HUES6 (cell line): ENCODE measurements around the gene ZSCAN20.
"Not testable (repeated sequence)": the region's sequence is repeated elsewhere in the genome, so short reads cannot be mapped to it uniquely, and the experiment has no call there.

Experiments used
- H3K27ac ChIP-seq: 2 replicates; pipeline ENCODE4 v1.7.0; 2013; ENCODE audit warnings: low read depth, mild to moderate bottlenecking, low read length, inconsistent platforms
- H3K27me3 ChIP-seq: 2 replicates; pipeline ENCODE4 v1.6.1; 2013; ENCODE audit warnings: low read length; ENCODE audit not compliant: control insufficient read depth, insufficient read depth
- H3K36me3 ChIP-seq: 2 replicates; pipeline ENCODE4 v1.6.1; 2013; ENCODE audit warnings: low read length; ENCODE audit not compliant: control insufficient read depth, insufficient read depth
- H3K4me1 ChIP-seq: 2 replicates; pipeline ENCODE4 v1.6.1; 2013; ENCODE audit warnings: low read length; ENCODE audit not compliant: control insufficient read depth, insufficient read depth
- H3K4me3 ChIP-seq: 2 replicates; pipeline ENCODE4 v1.5.1; 2013; ENCODE audit warnings: low read depth, low read length
- H3K9ac ChIP-seq: one replicate; pipeline ENCODE4 v1.6.1; 2013; ENCODE audit warnings: mild to moderate bottlenecking, low read length
- H3K9me3 ChIP-seq: 2 replicates; pipeline ENCODE4 v1.6.1; 2013; ENCODE audit warnings: low read depth, low read length; ENCODE audit not compliant: control insufficient read depth, insufficient read depth

The ZSCAN20 gene

DNA sequence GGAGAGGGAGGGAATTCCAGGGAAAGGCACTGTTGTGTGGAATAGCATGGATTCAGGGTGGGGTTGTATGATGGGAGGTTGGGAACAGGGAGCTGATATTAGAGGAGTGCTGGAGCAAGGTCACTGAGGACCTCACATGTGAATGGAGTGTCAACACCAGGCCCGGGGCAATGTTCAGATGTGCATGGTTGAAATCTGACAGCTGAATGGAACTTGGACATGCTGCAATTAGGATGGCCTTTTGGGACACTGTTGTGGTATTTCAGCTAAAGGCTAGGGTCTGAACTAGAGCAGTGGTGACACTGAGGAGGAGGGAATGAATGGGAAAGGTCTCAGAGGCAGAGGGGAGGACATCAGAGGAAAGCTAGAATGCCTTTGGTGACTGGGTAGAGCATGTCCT lies 25.0 kb downstream of the ZSCAN20 start:
- H3K27me3 ChIP-seq: no peaks in the 10 kb centered on the region
- no peak overlapping the region for H3K9ac ChIP-seq
- peaks cover 52% of the 10 kb centered on the region for H3K9me3 ChIP-seq
- peaks cover 42% of the 10 kb centered on the region for H3K36me3 ChIP-seq
- no peaks in the 10 kb centered on the region for H3K4me1 ChIP-seq
- H3K4me3 ChIP-seq: no peak overlapping the region
- no peak overlapping the region for H3K27ac ChIP-seq

- Histone ChIP-seq H3K27me3 (no peaks in the 10 kb centered on the region), H3K9ac (no peak overlapping the region), H3K4me1 (no peaks in the 10 kb centered on the region), H3K9me3 (peaks cover 23% of the 10 kb centered on the region), H3K36me3 (peaks cover 14% of the 10 kb centered on the region), H3K4me3 (no peak overlapping the region), H3K27ac (no peak overlapping the region)
Observed at GRCh38 chr1:33500547-33500946, 28.1 kb downstream of the ZSCAN20 start.

- no peak overlapping the region for H3K27ac ChIP-seq
- H3K4me3 ChIP-seq: no peak overlapping the region
- no peaks in the 10 kb centered on the region for H3K4me1 ChIP-seq
- peaks cover 15% of the 10 kb centered on the region for H3K9me3 ChIP-seq
- peaks cover 8% of the 10 kb centered on the region; the same call in 1 of the 2 replicates for H3K36me3 ChIP-seq
- no peak overlapping the region for H3K9ac ChIP-seq
- no peaks in the 10 kb centered on the region for H3K27me3 ChIP-seq
Observed at GRCh38 chr1:33501309-33501708, 28.9 kb downstream of the ZSCAN20 start.

DNA sequence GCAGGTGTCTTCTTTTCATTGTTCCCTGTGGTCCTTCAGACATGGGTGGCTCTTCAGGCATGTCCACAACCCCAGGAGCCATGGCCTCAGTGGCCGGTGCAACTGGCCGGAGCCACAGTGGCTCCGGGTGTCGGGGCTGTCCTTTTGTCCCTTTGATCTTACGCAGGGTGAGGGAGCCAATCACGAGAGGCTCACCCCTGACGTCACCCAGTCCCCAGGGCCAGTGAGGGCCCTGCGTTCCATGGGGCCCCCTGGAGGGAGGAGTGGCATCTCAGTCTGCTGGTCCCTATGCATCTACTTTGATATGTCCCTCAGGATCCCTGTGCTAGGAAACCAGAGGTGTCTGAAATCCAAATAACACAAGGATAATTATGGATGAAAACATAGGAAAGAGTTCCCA lies 29.3 kb downstream of the ZSCAN20 start:
- Histone ChIP-seq H3K9me3 (peaks cover 11% of the 10 kb centered on the region), H3K36me3 (peaks cover 4% of the 10 kb centered on the region; the same call in 1 of the 2 replicates), H3K9ac (no peak overlapping the region), H3K4me3 (no peak overlapping the region), H3K27ac (no peak overlapping the region), H3K4me1 (no peaks in the 10 kb centered on the region), H3K27me3 (no peaks in the 10 kb centered on the region)

- H3K9me3 ChIP-seq: peaks cover 4% of the 10 kb centered on the region; the same call in 1 of the 2 replicates
- no peak overlapping the region for H3K9ac ChIP-seq
- no peaks in the 10 kb centered on the region for H3K4me1 ChIP-seq
- no peak overlapping the region for H3K27ac ChIP-seq
- H3K36me3 ChIP-seq: no peaks in the 10 kb centered on the region
- no peak overlapping the region for H3K4me3 ChIP-seq
- no peaks in the 10 kb centered on the region for H3K27me3 ChIP-seq
Observed at GRCh38 chr1:33502726-33503125, 30.3 kb downstream of the ZSCAN20 start.

GRCh38 chr1:33503506-33503905 lies 31.1 kb downstream of the ZSCAN20 start:
- H3K36me3 ChIP-seq: no peaks in the 10 kb centered on the region
- H3K27me3 ChIP-seq: no peaks in the 10 kb centered on the region
- peaks cover 5% of the 10 kb centered on the region; the same call in 1 of the 2 replicates for H3K9me3 ChIP-seq
- no peak overlapping the region for H3K9ac ChIP-seq
- no peak overlapping the region for H3K4me3 ChIP-seq
- H3K27ac ChIP-seq: no peak overlapping the region
- H3K4me1 ChIP-seq: no peaks in the 10 kb centered on the region

GRCh38 chr1:33507661-33508060 lies 35.2 kb downstream of the ZSCAN20 start:
- Histone ChIP-seq H3K9ac (no peak overlapping the region), H3K4me3 (no peak overlapping the region), H3K4me1 (no peaks in the 10 kb centered on the region), H3K27ac (no peak overlapping the region), H3K27me3 (no peaks in the 10 kb centered on the region), H3K9me3 (peaks cover 8% of the 10 kb centered on the region; the same call in 1 of the 2 replicates), H3K36me3 (no peaks in the 10 kb centered on the region)

DNA sequence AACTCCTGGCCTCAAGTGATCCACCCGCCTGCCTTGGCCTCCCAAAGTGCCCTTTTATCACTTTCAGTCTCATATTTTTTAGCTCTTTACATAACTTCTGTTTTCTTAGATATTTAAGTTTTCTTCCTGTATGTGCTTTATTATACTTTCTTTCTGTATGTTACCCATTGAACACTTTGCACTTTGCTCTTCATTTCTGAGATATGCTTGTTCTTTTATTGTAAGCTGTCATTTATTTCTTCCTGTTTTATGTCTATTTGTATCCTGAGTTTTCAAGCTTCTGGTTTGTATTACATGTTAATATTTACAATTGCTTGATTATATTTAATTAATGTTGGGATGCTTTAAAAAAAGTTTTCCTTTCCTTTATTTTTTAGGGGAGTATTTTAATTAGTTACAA lies 35.7 kb downstream of the ZSCAN20 start:
- Histone ChIP-seq H3K4me3 (no peak overlapping the region), H3K4me1 (no peaks in the 10 kb centered on the region), H3K9ac (no peak overlapping the region), H3K36me3 (no peaks in the 10 kb centered on the region), H3K27me3 (no peaks in the 10 kb centered on the region), H3K27ac (no peak overlapping the region), H3K9me3 (peaks cover 9% of the 10 kb centered on the region; the same call in 1 of the 2 replicates)

DNA sequence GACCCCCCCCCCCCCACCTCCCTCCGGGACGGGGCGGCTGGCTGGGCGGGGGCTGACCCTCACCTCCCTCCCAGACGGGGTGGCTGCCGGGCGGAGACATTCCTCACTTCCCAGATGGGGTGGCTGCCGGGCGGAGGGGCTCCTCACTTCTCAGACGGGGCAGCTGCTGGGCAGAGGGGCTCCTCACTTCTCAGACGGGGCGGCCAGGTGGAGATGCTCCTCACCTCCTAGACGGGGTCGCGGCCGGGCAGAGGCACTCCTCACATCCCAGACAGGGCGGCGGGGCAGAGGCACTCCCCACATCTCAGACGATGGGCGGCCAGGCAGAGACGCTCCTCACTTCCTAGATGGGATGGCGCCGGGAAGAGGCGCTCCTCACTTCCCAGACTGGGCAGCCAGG lies 36.8 kb downstream of the ZSCAN20 start:
- not testable (repeated sequence) for H3K4me1 ChIP-seq, H3K9me3 ChIP-seq, H3K36me3 ChIP-seq, H3K9ac ChIP-seq, H3K4me3 ChIP-seq, H3K27ac ChIP-seq, H3K27me3 ChIP-seq

GRCh38 chr1:33512226-33513011 lies 40.0 kb downstream of the ZSCAN20 start:
- H3K9ac ChIP-seq: no peak overlapping the region

DNA sequence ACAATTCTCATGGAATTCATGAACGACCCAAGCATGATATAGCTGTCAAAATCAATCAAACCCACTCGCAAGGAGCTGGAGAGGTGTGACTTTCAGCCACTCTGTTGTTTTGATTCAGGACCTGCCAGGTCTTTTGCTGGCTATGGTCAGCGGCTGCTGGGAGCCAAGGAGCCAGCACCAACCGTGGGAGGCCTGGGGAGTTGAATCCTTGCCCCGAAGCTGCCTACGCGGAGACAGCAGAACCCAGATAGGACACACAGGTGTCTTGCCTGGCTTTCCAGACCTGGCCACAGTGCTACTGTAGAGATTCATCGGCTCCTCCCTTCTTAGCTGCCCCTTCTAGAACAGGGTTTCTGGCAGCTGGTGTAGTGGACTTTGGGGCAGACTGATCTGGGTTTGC lies 42.7 kb downstream of the ZSCAN20 start:
- Histone ChIP-seq H3K4me1 (peaks cover 14% of the 10 kb centered on the region), H3K9ac (no peak overlapping the region), H3K4me3 (no peak overlapping the region), H3K36me3 (no peaks in the 10 kb centered on the region), H3K9me3 (0 out of 2 replicates have a peak, but pooled peaks cover 4% of the 10 kb centered on the region), H3K27me3 (no peaks in the 10 kb centered on the region), H3K27ac (no peak overlapping the region)

More at GRCh38 chr1:33512226-33513011, 40.0 kb downstream of the ZSCAN20 start:
- peaks cover 10% of the 10 kb centered on the region; the same call in 1 of the 2 replicates for H3K9me3 ChIP-seq
- H3K36me3 ChIP-seq: no peaks in the 10 kb centered on the region
- H3K4me3 ChIP-seq: no peak overlapping the region
- peaks cover 14% of the 10 kb centered on the region for H3K4me1 ChIP-seq
- H3K27ac ChIP-seq: no peak overlapping the region
- no peaks in the 10 kb centered on the region for H3K27me3 ChIP-seq
